H1 (cell line): ENCODE results near the gene NYAP2. TPM values are rescaled to one million over a fixed set of nuclear protein-coding genes. Genes with fewer than 3 reads are reported as not detected.

Experiments used
- CTCF ChIA-PET: fragments of 300-600 bp; sonication (Branson Sonifier 250); formaldehyde crosslinking; loops from one replicate; lab custom pipeline; 2021; ENCODE audit not compliant: partially characterized antibody; lab: Charles Lee
- POLR2A ChIA-PET: fragments of 300-600 bp; sonication (Branson Sonifier 250); formaldehyde crosslinking; loops from one replicate; lab custom pipeline; 2021; ENCODE audit warnings: inconsistent platforms; ENCODE audit not compliant: partially characterized antibody; lab: Charles Lee
- DNase-seq, 2 experiments: peaks; one replicate each; pipeline versions ENCODE4 v3.0.0 to v3.0.0-alpha.2; 2010 to 2022; ENCODE audit warnings: low spot score in 2 of 2, low read depth in 1 of 2, mixed read lengths in 1 of 2
- FAIRE-seq: peaks from 2 replicates; lab custom pipeline; 2011; peaks lifted over from hg19 to GRCh38; lab: Jason Lieb, UNC
- H2AFZ ChIP-seq: 2 replicates; pipeline ENCODE4 v1.8.1; 2012; ENCODE audit warnings: low read length, inconsistent platforms
- H2AK5ac ChIP-seq: 2 replicates; pipeline ENCODE4 v1.6.1; 2013; ENCODE audit warnings: low read depth, low read length
- H2BK120ac ChIP-seq: replicated peaks from 2 replicates; pipeline ENCODE3; 2013; ENCODE audit warnings: low read depth, low read length, inconsistent platforms
- H2BK12ac ChIP-seq: 2 replicates; pipeline ENCODE4 v1.6.1; 2013; ENCODE audit warnings: low read depth, low read length
- H2BK15ac ChIP-seq: 2 replicates; pipeline ENCODE4 v1.6.1; 2013; ENCODE audit warnings: low read length
- H2BK20ac ChIP-seq: 2 replicates; pipeline ENCODE4 v1.6.1; 2013; ENCODE audit warnings: low read length
- H2BK5ac ChIP-seq: 2 replicates; pipeline ENCODE4 v1.6.1; 2013; ENCODE audit warnings: low read depth, low read length
- H3K14ac ChIP-seq: 2 replicates; pipeline ENCODE4 v1.6.1; 2013; ENCODE audit warnings: inconsistent platforms; ENCODE audit not compliant: insufficient read length
- H3K18ac ChIP-seq: 2 replicates; pipeline ENCODE4 v1.6.1; 2013; ENCODE audit warnings: low read length; ENCODE audit errors: extremely low read depth
- H3K23ac ChIP-seq: 2 replicates; pipeline ENCODE4 v1.6.1; 2013; ENCODE audit warnings: inconsistent platforms; ENCODE audit not compliant: insufficient read length
- H3K23me2 ChIP-seq: 2 replicates; pipeline ENCODE4 v1.6.1; 2013; ENCODE audit warnings: low read depth, low read length
- H3K27ac ChIP-seq: 2 replicates; pipeline ENCODE4 v1.6.1; 2011; ENCODE audit warnings: low read depth, low read length, inconsistent platforms
- H3K27me3 ChIP-seq, 4 experiments: replicated peaks in 1 of 4; 1 replicate in 1 of 4; 2 replicates in 3 of 4; pipeline versions ENCODE4 v1.6.1 to v1.8.1; 2011 to 2013; ENCODE audit warnings: low read length in 3 of 4, mild to moderate bottlenecking in 3 of 4, inconsistent platforms in 2 of 4, mixed read lengths in 2 of 4, moderate library complexity in 1 of 4; ENCODE audit not compliant: control insufficient read depth in 3 of 4, insufficient read depth in 3 of 4; ENCODE audit errors: extremely low read depth in 1 of 4
- H3K36me3 ChIP-seq, 4 experiments: 2 replicates each; pipeline versions ENCODE4 v1.6.1 to v1.8.1; 2011 to 2013; ENCODE audit warnings: mild to moderate bottlenecking in 4 of 4, low read length in 3 of 4, moderate library complexity in 2 of 4, control low read depth in 1 of 4, inconsistent platforms in 1 of 4; ENCODE audit not compliant: insufficient read depth in 4 of 4, control insufficient read depth in 2 of 4
- H3K4ac ChIP-seq: replicated peaks from 2 replicates; pipeline ENCODE3; 2013; ENCODE audit warnings: low read length, low read depth, mixed read lengths, inconsistent platforms; ENCODE audit not compliant: insufficient read length
- H3K4me1 ChIP-seq, 4 experiments: replicated peaks in 1 of 4; 1 replicate in 1 of 4; 2 replicates in 3 of 4; pipeline versions ENCODE4 v1.6.1 to v1.8.1; 2011 to 2013; ENCODE audit warnings: low read length in 3 of 4, inconsistent platforms in 2 of 4, mixed read lengths in 1 of 4; ENCODE audit not compliant: insufficient read depth in 4 of 4, control insufficient read depth in 3 of 4
- H3K4me2 ChIP-seq, 2 experiments: 2 replicates each; pipeline versions ENCODE4 v1.6.1 to v1.8.1; 2011 to 2013; ENCODE audit warnings: low read depth in 2 of 2, low read length in 2 of 2, control low read depth in 1 of 2, inconsistent platforms in 1 of 2, mild to moderate bottlenecking in 1 of 2; ENCODE audit not compliant: insufficient read depth in 1 of 2
- H3K4me3 ChIP-seq, 4 experiments: fragments of 200-600, 300-600 bp in 1 of 4; sonication (generic), shearing (Covaris generic), sonication (Bioruptor Twin) in 1 of 4; 2 replicates each; pipeline versions ENCODE4 v1.5.1 to v1.8.1; 2011 to 2016; ENCODE audit warnings: low read length in 4 of 4, low read depth in 3 of 4, control low read depth in 2 of 4, inconsistent platforms in 2 of 4, mild to moderate bottlenecking in 2 of 4, mixed read lengths in 1 of 4, moderate library complexity in 1 of 4; ENCODE audit not compliant: insufficient read depth in 2 of 4; ENCODE audit errors: extremely low read depth in 1 of 4
- H3K56ac ChIP-seq: replicated peaks from 2 replicates; pipeline ENCODE3; 2013; ENCODE audit warnings: low read depth, mild to moderate bottlenecking, mixed read lengths, low read length, inconsistent platforms; ENCODE audit not compliant: insufficient read length
- H3K79me1 ChIP-seq: 2 replicates; pipeline ENCODE4 v1.6.1; 2013; ENCODE audit warnings: low read depth, low read length, control low read depth
- H3K79me2 ChIP-seq, 2 experiments: 2 replicates each; pipeline versions ENCODE4 v1.6.1 to v1.8.1; 2012 to 2013; ENCODE audit warnings: low read length in 2 of 2, mild to moderate bottlenecking in 2 of 2, inconsistent platforms in 1 of 2; ENCODE audit not compliant: insufficient read depth in 2 of 2, control insufficient read depth in 1 of 2
- H3K9ac ChIP-seq, 4 experiments: replicated peaks in 1 of 4; 1 replicate in 1 of 4; 2 replicates in 3 of 4; pipeline versions ENCODE4 v1.6.1 to v1.8.1; 2011 to 2013; ENCODE audit warnings: low read depth in 3 of 4, low read length in 3 of 4, control low read depth in 2 of 4, mild to moderate bottlenecking in 2 of 4, moderate library complexity in 2 of 4, inconsistent platforms in 1 of 4; ENCODE audit errors: extremely low read depth in 1 of 4
- H3K9me3 ChIP-seq, 2 experiments: 2 replicates each; pipeline versions ENCODE4 v1.6.1 to v1.8.1; 2012 to 2013; ENCODE audit warnings: mild to moderate bottlenecking in 2 of 2, moderate library complexity in 2 of 2, control low read depth in 1 of 2, inconsistent platforms in 1 of 2, low read depth in 1 of 2, low read length in 1 of 2, mixed read lengths in 1 of 2; ENCODE audit not compliant: insufficient read depth in 2 of 2
- H4K20me1 ChIP-seq, 2 experiments: replicated peaks in 1 of 2; 2 replicates each; pipeline versions ENCODE3 to v1.8.1; 2011 to 2013; ENCODE audit warnings: inconsistent platforms in 2 of 2, low read length in 2 of 2, mild to moderate bottlenecking in 1 of 2; ENCODE audit not compliant: insufficient read depth in 2 of 2, control insufficient read depth in 1 of 2
- H4K5ac ChIP-seq: 2 replicates; pipeline ENCODE4 v1.6.1; 2013; ENCODE audit warnings: low read length, low read depth, mixed read lengths, inconsistent platforms; ENCODE audit not compliant: insufficient read length
- H4K8ac ChIP-seq: 2 replicates; pipeline ENCODE4 v1.8.0; 2013; ENCODE audit warnings: mild to moderate bottlenecking, moderate library complexity, low read length, inconsistent platforms; ENCODE audit not compliant: insufficient read depth; ENCODE audit errors: extremely low read depth
- H4K91ac ChIP-seq: replicated peaks from 2 replicates; pipeline ENCODE3; 2013; ENCODE audit warnings: low read length, mixed read lengths, inconsistent platforms; ENCODE audit not compliant: insufficient read length
- ASH2L ChIP-seq: fragments of 200-600, 300-600 bp; sonication (generic); IDR thresholded peaks from one replicate; pipeline ENCODE4 v1.7.1; 2017; ENCODE audit warnings: low read length
- BACH1 ChIP-seq: IDR thresholded peaks from 2 replicates; pipeline ENCODE4 v1.6.1; 2012; ENCODE audit warnings: low read length, improper control_type of control experiment
- BCL11A ChIP-seq, 2 experiments: IDR thresholded peaks; one replicate each; pipeline ENCODE4 v1.6.1; 2011; ENCODE audit warnings: low read depth in 2 of 2, low read length in 2 of 2, mild to moderate bottlenecking in 2 of 2
- BRCA1 ChIP-seq: IDR thresholded peaks from 2 replicates; pipeline ENCODE4 v1.6.1; 2012; ENCODE audit warnings: low read depth, low read length, improper control_type of control experiment
- CHD1 ChIP-seq: IDR thresholded peaks from 2 replicates; pipeline ENCODE4 v1.6.1; 2012; ENCODE audit warnings: low read depth, low read length, improper control_type of control experiment
- CHD2 ChIP-seq: IDR thresholded peaks from 2 replicates; pipeline ENCODE4 v1.6.1; 2012; ENCODE audit warnings: low read length, improper control_type of control experiment
- EP300 ChIP-seq, 2 experiments: IDR thresholded peaks; 1 replicate in 1 of 2; 2 replicates in 1 of 2; pipeline ENCODE4 v1.6.1; 2011 to 2012; ENCODE audit warnings: low read depth in 2 of 2, low read length in 2 of 2, mild to moderate bottlenecking in 2 of 2, borderline replicate concordance in 1 of 2, inconsistent platforms in 1 of 2, moderate library complexity in 1 of 2
- EZH2 ChIP-seq: fragments of 200-600 bp; sonication (generic); IDR thresholded peaks from 2 replicates; pipeline ENCODE4 v1.7.1; 2012; ENCODE audit warnings: low read depth, mild to moderate bottlenecking, moderate library complexity, low read length, inconsistent platforms; ENCODE audit not compliant: severe bottlenecking
- KDM4A ChIP-seq: IDR thresholded peaks from one replicate; pipeline ENCODE4 v1.7.1; 2012; ENCODE audit warnings: low read depth, mild to moderate bottlenecking, moderate library complexity, low read length, inconsistent platforms; ENCODE audit not compliant: severe bottlenecking
- RNF2 ChIP-seq: fragments of 200-900, 300-1000 bp; sonication (generic); IDR thresholded peaks from 2 replicates; pipeline ENCODE4 v1.7.1; 2016; ENCODE audit warnings: borderline replicate concordance, low read depth, mild to moderate bottlenecking, antibody characterized with exemption, low read length; ENCODE audit not compliant: poor library complexity, severe bottlenecking; ENCODE audit errors: missing control alignments
- SAP30 ChIP-seq: fragments of 300-600 bp; sonication (generic); IDR thresholded peaks from 2 replicates; pipeline ENCODE4 v1.7.1; 2012; ENCODE audit warnings: low read length, moderate library complexity, mild to moderate bottlenecking, inconsistent platforms; ENCODE audit not compliant: insufficient read depth, insufficient replicate concordance
- TAF1 ChIP-seq: IDR thresholded peaks from 2 replicates; pipeline ENCODE4 v1.6.1; 2011; ENCODE audit warnings: mild to moderate bottlenecking, low read depth, low read length
- TBP ChIP-seq: IDR thresholded peaks from 2 replicates; pipeline ENCODE4 v1.6.1; 2011; ENCODE audit warnings: low read depth, low read length, improper control_type of control experiment
- ZNF274 ChIP-seq: IDR thresholded peaks from 2 replicates; pipeline ENCODE4 v1.7.0; 2012; ENCODE audit warnings: low read length, borderline replicate concordance; ENCODE audit errors: extremely low read depth
- WGBS, 2 experiments: shearing (Covaris generic) in 1 of 2; methylation state at CpG; one replicate each; pipeline versions ENCODE4 v1.1.6 to v1.1.7; 2013 to 2015; ENCODE audit warnings: low lambda C conversion rate in 2 of 2, mixed read lengths in 2 of 2, inconsistent platforms in 1 of 2, low coverage in 1 of 2, missing lambda C conversion rate in 1 of 2; ENCODE audit not compliant: insufficient replicate concordance in 2 of 2, insufficient coverage in 1 of 2, insufficient read length in 1 of 2; ENCODE audit errors: extremely low coverage in 1 of 2, missing lambda C conversion rate in 1 of 2; 5-methylcytosine and 5-hydroxymethylcytosine counted together
- polyA plus RNA-seq, 7 experiments: library from polyadenylated mRNA; depleted of rRNA in 3 of 7; stranded (reverse) in 5 of 7; unstranded in 2 of 7; fragments of >200 nt in 5 of 7; fragments of 200-250 nt in 2 of 7; gene quantifications; 1 replicate in 5 of 7; 2 replicates in 1 of 7; 4 replicates in 1 of 7; pipeline versions ENCODE4 v1.2.1 to v1.2.3, GENCODE V29; 2011 to 2013; ENCODE audit warnings: missing spikeins in 2 of 7, mixed read lengths in 2 of 7
- total RNA-seq: library from RNA; stranded (reverse); fragmentation: NEBNext Ultra II Directional; extraction: Animal tissue kit (Norgen Biotek cat#: 25700); gene quantifications from 2 replicates; pipeline ENCODE4 v1.2.1, GENCODE V29; 2021

NYAP2 gene
- total and polyA plus RNA-seq, 2 of the 8 experiments (the other 6 are each of a cell fraction or from before 2014, with no cell fraction given) = not detected

GRCh38 chr2:225543626-225544025 is 144.1 kb downstream of the NYAP2 start:
- H3K79me1 ChIP-seq = no peaks in the 10 kb centered on the region
- no peaks in the 10 kb centered on the region for H3K9me3 ChIP-seq
- ChIA-PET CTCF (no interaction called here), POLR2A (no interaction called here)
- no peak overlapping the region for H3K23ac ChIP-seq
- H4K8ac ChIP-seq = no peak overlapping the region
- H3K4me2 ChIP-seq = no peak overlapping the region
- H3K23me2 ChIP-seq = no peaks in the 10 kb centered on the region
- H3K14ac ChIP-seq = no peak overlapping the region
- H3K79me2 ChIP-seq = no peaks in the 10 kb centered on the region
- H2BK15ac ChIP-seq = no peak overlapping the region
- H2AK5ac ChIP-seq = no peak overlapping the region
- no peak overlapping the region for H3K4me3 ChIP-seq
- no peaks in the 10 kb centered on the region for H3K27me3 ChIP-seq
- no peak overlapping the region for H2AFZ ChIP-seq
- no peaks in the 10 kb centered on the region for H3K4me1 ChIP-seq
- WGBS, 2 experiments = 91% methylated on average over 2 of the region's 2 CpGs; no CpG with 5 or more reads in 1 of the 2 experiments
- no peak overlapping the region for H2BK120ac ChIP-seq
- H4K20me1 ChIP-seq = no peaks in the 10 kb centered on the region
- H3K27ac ChIP-seq = no peak overlapping the region
- H3K18ac ChIP-seq = no peak overlapping the region
- no peak overlapping the region for H2BK12ac ChIP-seq
- no peak for DNase-seq
- no peak overlapping the region for H3K4ac ChIP-seq
- no peak overlapping the region for H2BK20ac ChIP-seq
- no peak overlapping the region for H2BK5ac ChIP-seq
- H3K9ac ChIP-seq = no peak overlapping the region
- no peak overlapping the region for H4K91ac ChIP-seq
- H3K36me3 ChIP-seq = no peaks in the 10 kb centered on the region
- H4K5ac ChIP-seq = no peak overlapping the region
- FAIRE-seq = no peak
- H3K56ac ChIP-seq = no peak overlapping the region
- no peak for TF ChIP-seq BACH1
- TF ChIP-seq CHD1 = no peak
- no peak for TF ChIP-seq ZNF274
- TF ChIP-seq EZH2 = no peak
- TF ChIP-seq BCL11A (IDR thresholded peaks at IDR 0.05; ENCODE audit: low read depth in 2 of 2, low read length in 2 of 2) = no peak
- TF ChIP-seq BRCA1 = no peak
- TF ChIP-seq CHD2 = no peak
- TF ChIP-seq SAP30 = no peak
- no peak for TF ChIP-seq RNF2
- no peak for TF ChIP-seq KDM4A
- no peak for TF ChIP-seq ASH2L
- TF ChIP-seq TAF1 = no peak
- TF ChIP-seq EP300 (IDR thresholded peaks at IDR 0.05; ENCODE audit: borderline replicate concordance in 1 of 2, low read depth in 2 of 2, low read length in 2 of 2) = no peak
- TF ChIP-seq TBP = no peak
